ENCODE measurements around the gene EFEMP2.
"Not testable (repeated sequence)": the region's sequence is repeated elsewhere in the genome, so short reads cannot be mapped to it uniquely, and the experiment has no call there.

EFEMP2 gene

DNA sequence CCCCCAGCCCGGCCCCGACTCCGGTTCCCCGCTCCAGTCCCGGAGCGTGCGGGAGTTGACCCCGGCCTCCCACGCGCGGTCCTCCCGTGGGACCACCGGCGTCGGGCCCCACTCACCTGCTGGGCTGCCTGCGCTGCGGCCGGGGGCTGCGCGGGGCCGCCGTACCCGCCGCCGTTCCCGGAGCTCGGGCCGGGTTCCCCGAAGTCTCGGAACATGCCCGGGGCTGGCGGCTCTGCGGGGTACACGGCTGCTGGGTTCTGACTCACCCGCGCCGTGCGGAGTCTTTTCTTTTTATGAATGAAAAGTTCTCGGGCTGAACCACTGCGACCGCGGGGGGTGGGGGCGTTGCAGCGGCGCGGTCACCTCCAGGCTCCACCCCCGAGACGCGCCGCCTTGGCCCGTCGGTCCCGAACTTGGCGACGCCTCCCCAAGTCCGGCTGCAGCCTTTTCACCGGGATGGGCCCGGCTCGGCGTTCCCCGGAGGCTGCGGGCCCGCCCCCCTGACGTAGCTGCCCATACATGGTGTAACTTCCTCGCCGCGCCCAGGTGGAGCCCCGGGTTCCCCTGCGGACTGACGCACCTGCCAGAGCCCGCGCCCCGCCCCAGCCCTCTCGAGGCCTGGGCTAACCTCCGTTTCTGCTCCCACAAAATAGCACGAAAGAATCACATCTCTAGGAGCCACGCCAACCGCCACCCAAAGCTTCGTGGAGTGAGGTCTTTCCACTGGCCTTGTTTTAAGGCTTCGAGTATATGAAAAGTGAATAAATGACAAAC is 27.7 kb upstream of the EFEMP2 start, which contains the start of gene FOSL1:
FOSL1 (minus strand) TSS at position 264 of the 774 bp plus-strand sequence; CDS start at position 215, 49 bp downstream.
- DNase-seq: peak; percentile 82

GRCh38 chr11:65899356-65900124 is 26.9 kb upstream of the EFEMP2 start:
- no peak for DNase-seq

DNA sequence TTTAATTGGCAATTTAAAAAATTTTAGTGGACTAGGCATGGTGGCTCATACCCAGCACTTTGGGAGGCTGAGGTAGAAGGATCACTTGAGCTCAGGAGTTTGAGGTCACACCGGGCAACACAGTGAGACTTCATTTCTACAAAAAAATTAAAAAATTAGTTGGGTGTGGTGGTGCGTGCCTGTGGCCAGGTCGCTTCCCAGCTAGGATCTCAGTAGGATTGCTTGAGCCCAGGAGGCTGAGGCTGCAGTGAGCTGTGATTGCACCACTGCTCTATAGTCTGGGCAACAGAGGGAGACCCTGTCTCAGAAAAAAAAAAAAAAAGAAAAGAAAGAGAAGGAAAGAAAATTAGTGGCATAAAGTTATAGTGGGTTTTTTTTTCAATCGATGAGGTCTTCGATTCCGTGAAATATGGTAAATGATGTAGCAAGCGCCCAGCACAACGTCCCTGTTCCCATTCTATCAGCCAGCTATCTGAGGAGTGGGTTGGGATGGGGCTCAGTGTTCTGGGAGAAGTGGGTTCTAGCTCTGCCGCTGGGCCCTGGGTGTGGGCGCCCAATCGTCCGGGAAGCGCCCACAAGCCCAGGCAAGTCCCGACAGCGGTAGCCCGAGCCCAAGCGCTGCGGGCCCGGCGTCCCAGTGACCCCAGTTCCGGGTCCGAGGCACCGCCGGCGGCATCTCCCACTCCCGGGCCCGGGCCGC is 26.2 kb upstream of the EFEMP2 start:
- no peak for DNase-seq

GRCh38 chr11:65897020-65897471 is 24.4 kb upstream of the EFEMP2 start:
- DNase-seq: no peak

- no peak for DNase-seq
These were observed 23.7 kb upstream of the EFEMP2 start for GRCh38 chr11:65896034-65896999.

GRCh38 chr11:65895482-65895981 is 22.9 kb upstream of the EFEMP2 start:
- DNase-seq: no peak

GRCh38 chr11:65894034-65894591 is 21.5 kb upstream of the EFEMP2 start:
- DNase-seq: no peak

GRCh38 chr11:65892661-65893317 is 20.2 kb upstream of the EFEMP2 start:
- no peak for DNase-seq

- DNase-seq: not testable (repeated sequence)
These were observed 19.5 kb upstream of the EFEMP2 start for GRCh38 chr11:65892137-65892540.

GRCh38 chr11:65891219-65892136 is 18.9 kb upstream of the EFEMP2 start:
- no peak for DNase-seq

DNA sequence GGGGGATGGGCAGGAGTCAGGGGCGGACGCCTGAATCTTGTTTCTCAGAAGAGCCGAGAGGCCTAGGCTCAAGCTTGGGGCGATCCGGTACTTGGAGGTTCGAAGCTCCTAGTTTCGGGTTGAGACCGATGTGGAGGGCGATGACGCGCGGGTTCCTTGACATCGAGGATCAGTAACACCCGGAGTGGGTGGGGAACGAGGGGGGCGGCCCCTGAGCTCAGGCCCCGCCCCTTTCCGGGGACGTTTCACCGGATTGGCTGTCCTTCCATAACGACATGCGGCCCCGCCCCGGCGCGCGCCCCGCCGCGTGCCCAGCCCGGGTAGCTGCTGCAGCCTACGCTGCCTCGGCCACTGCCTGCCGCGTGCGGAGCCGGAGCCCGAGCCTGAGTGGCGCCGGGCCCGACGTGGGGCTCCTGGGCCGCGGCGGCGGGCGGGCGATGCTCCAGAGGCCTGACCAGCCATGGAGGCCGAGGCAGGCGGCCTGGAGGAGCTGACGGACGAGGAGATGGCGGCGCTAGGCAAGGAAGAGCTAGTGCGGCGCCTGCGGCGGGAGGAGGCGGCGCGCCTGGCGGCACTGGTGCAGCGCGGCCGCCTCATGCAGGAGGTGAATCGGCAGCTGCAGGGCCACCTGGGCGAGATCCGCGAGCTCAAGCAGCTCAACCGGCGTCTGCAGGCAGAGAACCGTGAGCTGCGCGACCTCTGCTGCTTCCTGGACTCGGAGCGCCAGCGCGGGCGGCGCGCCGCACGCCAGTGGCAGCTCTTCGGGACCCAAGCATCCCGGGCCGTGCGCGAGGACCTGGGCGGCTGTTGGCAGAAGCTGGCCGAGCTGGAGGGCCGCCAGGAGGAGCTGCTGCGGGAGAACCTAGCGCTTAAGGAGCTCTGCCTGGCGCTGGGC is 18.0 kb upstream of the EFEMP2 start, which contains the start of gene CCDC85B:
CCDC85B (plus strand) TSS at position 350 of the 895 bp plus-strand sequence; CDS start at position 461, 111 bp downstream.
- peak; percentile 97 for DNase-seq

DNA sequence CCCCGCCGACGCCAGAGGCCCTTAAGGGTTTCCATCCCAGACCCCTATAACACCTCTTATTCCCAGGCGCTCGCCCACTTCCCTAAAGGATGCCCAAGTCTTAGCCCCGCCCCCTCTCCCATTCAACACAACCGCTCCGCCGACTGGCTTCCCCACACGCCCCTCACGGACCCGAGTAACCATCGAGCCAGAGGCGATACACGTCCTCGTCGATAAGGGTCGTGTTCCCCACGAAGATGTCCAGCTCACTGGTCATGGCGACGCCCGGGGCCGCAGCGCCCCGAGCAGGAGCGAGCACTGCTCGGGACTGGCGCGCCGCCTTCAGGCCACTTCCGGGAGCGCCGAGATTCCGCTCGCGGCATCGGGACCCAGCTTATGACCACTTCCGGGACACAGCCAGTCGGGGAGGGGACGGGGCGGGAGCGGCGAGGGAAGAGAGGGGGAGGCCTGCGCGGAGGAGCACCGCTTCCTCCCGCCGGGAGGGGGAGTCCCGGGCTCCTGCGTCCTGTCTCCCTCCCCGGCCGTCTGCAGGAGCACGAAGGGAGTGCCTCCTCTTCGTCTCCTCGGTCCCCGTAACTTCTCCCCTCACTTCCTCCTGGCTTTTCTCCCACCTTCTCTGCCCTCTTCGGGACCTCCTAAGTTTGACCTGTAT is 15.7 kb upstream of the EFEMP2 start, which contains the start of gene FIBP:
FIBP (minus strand) TSS at position 309 of the 652 bp plus-strand sequence; CDS start at position 256, 53 bp downstream.
- DNase-seq: peak; percentile 97

GRCh38 chr11:65887723-65888162 is 15.1 kb upstream of the EFEMP2 start:
- no peak for DNase-seq

DNA sequence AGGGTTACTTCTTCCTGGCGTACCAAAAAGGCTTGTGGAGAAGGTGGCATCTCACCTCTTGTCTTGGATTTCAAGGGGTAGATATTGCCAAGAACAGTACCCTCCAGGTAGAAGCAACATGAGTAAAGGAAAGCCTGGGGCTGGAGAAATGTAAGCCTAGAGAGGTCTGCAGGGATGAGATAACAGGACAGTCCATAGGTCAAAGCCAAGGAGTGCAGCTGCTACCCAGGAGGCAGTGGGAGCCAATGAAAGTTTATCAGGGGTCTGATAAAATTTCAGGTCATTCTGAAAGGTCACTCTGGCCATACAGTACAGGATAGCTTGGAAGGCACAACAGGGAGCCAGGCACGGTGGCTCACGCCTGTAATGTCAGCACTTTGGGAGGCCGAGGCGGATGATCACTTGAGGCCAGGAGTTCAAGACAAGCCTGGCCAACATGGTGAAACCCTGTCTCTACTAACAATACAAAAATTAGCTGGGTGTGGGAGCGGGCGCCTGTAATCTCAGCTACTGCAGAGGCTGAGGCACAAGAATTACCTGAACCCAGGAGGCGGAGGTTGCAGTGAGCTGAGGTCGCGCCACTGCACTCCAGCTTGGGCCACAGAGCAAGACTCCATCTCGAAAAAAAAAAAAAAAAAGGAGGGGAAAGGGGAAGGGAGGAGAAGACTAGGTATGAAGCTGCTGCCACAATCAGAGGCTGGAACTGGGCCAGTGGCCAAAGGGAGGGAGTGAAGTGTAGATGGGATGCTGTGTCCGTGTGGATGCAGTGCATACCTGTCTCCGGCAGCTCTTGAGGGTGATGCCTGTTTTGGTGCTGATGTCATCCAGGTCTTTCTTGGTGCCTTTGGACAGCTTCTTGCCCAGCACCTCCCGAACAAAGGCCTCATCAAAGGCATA is 14.5 kb upstream of the EFEMP2 start:
- no peak for DNase-seq

DNA sequence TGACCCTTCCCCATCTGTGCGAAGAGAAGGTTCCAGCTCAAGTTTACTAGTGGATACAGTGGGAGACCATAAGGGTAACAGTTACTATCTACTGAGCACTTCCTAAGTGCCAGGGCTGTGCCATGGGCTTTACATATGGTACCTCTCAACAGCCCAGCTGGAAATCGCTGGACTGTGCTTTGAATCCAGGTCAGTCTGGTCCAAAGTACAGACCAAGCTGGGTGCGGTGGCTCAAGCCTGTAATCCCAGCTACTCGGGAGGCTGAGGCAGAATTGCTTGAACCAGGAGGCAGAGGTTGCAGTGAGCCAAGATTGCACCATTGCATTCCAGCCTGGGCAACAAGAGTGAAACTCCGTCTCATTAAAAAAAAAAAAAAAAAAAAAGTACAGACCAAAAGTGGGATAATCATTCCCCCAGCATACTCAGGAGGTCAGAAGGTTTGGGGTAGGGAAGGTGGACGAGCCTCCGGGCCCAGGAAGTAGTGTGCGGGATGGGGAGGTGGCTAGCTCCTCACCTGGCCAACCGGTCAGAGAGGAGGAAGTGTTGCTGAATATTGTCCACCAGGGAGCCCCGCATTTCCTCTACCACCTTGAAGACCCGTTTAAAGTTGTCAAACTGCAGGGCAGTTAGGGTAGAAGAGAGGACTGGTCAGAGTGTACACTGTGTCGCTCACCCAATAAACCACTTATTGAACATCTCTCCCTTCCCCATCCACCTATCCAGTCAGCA is 13.4 kb upstream of the EFEMP2 start:
- DNase-seq: no peak

GRCh38 chr11:65885231-65885630 is 12.6 kb upstream of the EFEMP2 start:
- DNase-seq: no peak
